Measurements from ENCODE around the gene GABRB1.

The GABRB1 gene

GRCh38 chr4:46999566-46999965 lies 31.8 kb upstream of the GABRB1 start:
- TF ChIP-seq TCF4 (CRISPR knock-in tag; IDR thresholded peaks at IDR 0.05; ENCODE audit: borderline replicate concordance) (no peak), ZNF70 (CRISPR knock-in tag; IDR thresholded peaks at IDR 0.05) (no peak), ZNF8 (CRISPR knock-in tag; IDR thresholded peaks at IDR 0.05) (no peak), ISL1 (CRISPR knock-in tag; IDR thresholded peaks at IDR 0.05) (no peak), ESRRG (CRISPR knock-in tag; IDR thresholded peaks at IDR 0.05) (no peak), ZFP30 (CRISPR knock-in tag; IDR thresholded peaks at IDR 0.05) (no peak), BACH2 (CRISPR knock-in tag; IDR thresholded peaks at IDR 0.05; ENCODE audit: borderline replicate concordance) (no peak), CSRNP3 (CRISPR knock-in tag; IDR thresholded peaks at IDR 0.05) (no peak), CSDC2 (CRISPR knock-in tag; IDR thresholded peaks at IDR 0.05) (no peak), ZC3H10 (CRISPR knock-in tag; IDR thresholded peaks at IDR 0.05) (no peak), RARB (CRISPR knock-in tag; IDR thresholded peaks at IDR 0.05) (no peak), OSR1 (CRISPR knock-in tag; IDR thresholded peaks at IDR 0.05) (no peak), CREB5 (CRISPR knock-in tag; IDR thresholded peaks at IDR 0.05; ENCODE audit: low read depth) (no peak), GLIS3 (CRISPR knock-in tag; IDR thresholded peaks at IDR 0.05) (no peak)
- TF ChIP-seq, protein P1, sequence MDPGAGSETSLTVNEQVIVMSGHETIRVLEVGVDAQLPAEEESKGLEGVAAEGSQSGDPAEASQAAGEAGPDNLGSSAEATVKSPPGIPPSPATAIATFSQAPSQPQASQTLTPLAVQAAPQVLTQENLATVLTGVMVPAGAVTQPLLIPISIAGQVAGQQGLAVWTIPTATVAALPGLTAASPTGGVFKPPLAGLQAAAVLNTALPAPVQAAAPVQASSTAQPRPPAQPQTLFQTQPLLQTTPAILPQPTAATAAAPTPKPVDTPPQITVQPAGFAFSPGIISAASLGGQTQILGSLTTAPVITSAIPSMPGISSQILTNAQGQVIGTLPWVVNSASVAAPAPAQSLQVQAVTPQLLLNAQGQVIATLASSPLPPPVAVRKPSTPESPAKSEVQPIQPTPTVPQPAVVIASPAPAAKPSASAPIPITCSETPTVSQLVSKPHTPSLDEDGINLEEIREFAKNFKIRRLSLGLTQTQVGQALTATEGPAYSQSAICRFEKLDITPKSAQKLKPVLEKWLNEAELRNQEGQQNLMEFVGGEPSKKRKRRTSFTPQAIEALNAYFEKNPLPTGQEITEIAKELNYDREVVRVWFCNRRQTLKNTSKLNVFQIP (CRISPR knock-in tag; IDR thresholded peaks at IDR 0.05; ENCODE audit: borderline replicate concordance, low read depth), result no peak
- TF ChIP-seq, protein P2, sequence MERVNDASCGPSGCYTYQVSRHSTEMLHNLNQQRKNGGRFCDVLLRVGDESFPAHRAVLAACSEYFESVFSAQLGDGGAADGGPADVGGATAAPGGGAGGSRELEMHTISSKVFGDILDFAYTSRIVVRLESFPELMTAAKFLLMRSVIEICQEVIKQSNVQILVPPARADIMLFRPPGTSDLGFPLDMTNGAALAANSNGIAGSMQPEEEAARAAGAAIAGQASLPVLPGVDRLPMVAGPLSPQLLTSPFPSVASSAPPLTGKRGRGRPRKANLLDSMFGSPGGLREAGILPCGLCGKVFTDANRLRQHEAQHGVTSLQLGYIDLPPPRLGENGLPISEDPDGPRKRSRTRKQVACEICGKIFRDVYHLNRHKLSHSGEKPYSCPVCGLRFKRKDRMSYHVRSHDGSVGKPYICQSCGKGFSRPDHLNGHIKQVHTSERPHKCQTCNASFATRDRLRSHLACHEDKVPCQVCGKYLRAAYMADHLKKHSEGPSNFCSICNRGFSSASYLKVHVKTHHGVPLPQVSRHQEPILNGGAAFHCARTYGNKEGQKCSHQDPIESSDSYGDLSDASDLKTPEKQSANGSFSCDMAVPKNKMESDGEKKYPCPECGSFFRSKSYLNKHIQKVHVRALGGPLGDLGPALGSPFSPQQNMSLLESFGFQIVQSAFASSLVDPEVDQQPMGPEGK (CRISPR knock-in tag; IDR thresholded peaks at IDR 0.05; ENCODE audit: borderline replicate concordance), result no peak
- ATAC-seq, result no peak

DNA sequence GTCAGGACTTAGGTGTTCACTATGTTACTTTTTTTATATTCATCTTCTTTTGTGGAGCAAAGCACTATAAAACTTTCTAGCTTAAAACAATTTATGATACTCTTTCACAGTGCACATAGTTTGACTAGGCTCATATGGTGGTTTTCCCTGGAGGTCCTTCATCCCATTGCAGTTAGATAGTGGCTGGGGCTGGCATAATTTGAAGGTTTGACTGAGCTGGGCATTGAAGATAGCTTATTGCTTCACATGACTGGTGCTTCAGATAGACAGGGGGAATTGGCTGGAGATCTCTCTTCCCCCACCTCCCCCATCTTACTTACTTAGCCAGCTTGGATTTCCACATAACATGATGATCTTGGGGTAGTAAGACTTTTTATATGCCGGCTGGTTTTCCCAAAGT lies 31.0 kb upstream of the GABRB1 start:
- no peak for TF ChIP-seq CREB5 (CRISPR knock-in tag; IDR thresholded peaks at IDR 0.05; ENCODE audit: low read depth)
- no peak for TF ChIP-seq BACH2 (CRISPR knock-in tag; IDR thresholded peaks at IDR 0.05; ENCODE audit: borderline replicate concordance)
- no peak for TF ChIP-seq TCF4 (CRISPR knock-in tag; IDR thresholded peaks at IDR 0.05; ENCODE audit: borderline replicate concordance)
- TF ChIP-seq, protein P2 (CRISPR knock-in tag; IDR thresholded peaks at IDR 0.05; ENCODE audit: borderline replicate concordance), result no peak
- no peak for TF ChIP-seq CSRNP3 (CRISPR knock-in tag; IDR thresholded peaks at IDR 0.05)
- TF ChIP-seq, protein P3, sequence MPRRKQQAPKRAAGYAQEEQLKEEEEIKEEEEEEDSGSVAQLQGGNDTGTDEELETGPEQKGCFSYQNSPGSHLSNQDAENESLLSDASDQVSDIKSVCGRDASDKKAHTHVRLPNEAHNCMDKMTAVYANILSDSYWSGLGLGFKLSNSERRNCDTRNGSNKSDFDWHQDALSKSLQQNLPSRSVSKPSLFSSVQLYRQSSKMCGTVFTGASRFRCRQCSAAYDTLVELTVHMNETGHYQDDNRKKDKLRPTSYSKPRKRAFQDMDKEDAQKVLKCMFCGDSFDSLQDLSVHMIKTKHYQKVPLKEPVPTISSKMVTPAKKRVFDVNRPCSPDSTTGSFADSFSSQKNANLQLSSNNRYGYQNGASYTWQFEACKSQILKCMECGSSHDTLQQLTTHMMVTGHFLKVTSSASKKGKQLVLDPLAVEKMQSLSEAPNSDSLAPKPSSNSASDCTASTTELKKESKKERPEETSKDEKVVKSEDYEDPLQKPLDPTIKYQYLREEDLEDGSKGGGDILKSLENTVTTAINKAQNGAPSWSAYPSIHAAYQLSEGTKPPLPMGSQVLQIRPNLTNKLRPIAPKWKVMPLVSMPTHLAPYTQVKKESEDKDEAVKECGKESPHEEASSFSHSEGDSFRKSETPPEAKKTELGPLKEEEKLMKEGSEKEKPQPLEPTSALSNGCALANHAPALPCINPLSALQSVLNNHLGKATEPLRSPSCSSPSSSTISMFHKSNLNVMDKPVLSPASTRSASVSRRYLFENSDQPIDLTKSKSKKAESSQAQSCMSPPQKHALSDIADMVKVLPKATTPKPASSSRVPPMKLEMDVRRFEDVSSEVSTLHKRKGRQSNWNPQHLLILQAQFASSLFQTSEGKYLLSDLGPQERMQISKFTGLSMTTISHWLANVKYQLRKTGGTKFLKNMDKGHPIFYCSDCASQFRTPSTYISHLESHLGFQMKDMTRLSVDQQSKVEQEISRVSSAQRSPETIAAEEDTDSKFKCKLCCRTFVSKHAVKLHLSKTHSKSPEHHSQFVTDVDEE (CRISPR knock-in tag; IDR thresholded peaks at IDR 0.05), result no peak
- no peak for TF ChIP-seq ARNTL (CRISPR knock-in tag; IDR thresholded peaks at IDR 0.05; ENCODE audit: borderline replicate concordance, low read depth)
- no peak for TF ChIP-seq TOX (CRISPR knock-in tag; IDR thresholded peaks at IDR 0.05; ENCODE audit: borderline replicate concordance)
- TF ChIP-seq CSDC2 (CRISPR knock-in tag; IDR thresholded peaks at IDR 0.05), result no peak
- no peak for TF ChIP-seq OSR1 (CRISPR knock-in tag; IDR thresholded peaks at IDR 0.05)
- TF ChIP-seq PPARA (CRISPR knock-in tag; IDR thresholded peaks at IDR 0.05; ENCODE audit: borderline replicate concordance), result no peak
- TF ChIP-seq ISL1 (CRISPR knock-in tag; IDR thresholded peaks at IDR 0.05), result no peak
- TF ChIP-seq ZFP3 (CRISPR knock-in tag; IDR thresholded peaks at IDR 0.05), result no peak
- no peak for TF ChIP-seq ZNF8 (CRISPR knock-in tag; IDR thresholded peaks at IDR 0.05)
- no peak for TF ChIP-seq ZFP30 (CRISPR knock-in tag; IDR thresholded peaks at IDR 0.05)
- no peak for TF ChIP-seq RARB (CRISPR knock-in tag; IDR thresholded peaks at IDR 0.05)
- TF ChIP-seq, protein P1 (CRISPR knock-in tag; IDR thresholded peaks at IDR 0.05; ENCODE audit: borderline replicate concordance, low read depth), result no peak
- no peak for TF ChIP-seq ZNF70 (CRISPR knock-in tag; IDR thresholded peaks at IDR 0.05)
- ATAC-seq, result no peak

Data from SK-N-SH treated with all-trans-retinoic acid at 6 μM for 48 hours (cell line).